ENCODE results near the gene CARHSP1. TPM values are rescaled to one million over a fixed set of nuclear protein-coding genes. Genes with fewer than 3 reads are reported as not detected.
"Not testable (repeated sequence)": the region's sequence is repeated elsewhere in the genome, so short reads cannot be mapped to it uniquely, and the experiment has no call there.

Gene CARHSP1
- total RNA-seq, 1 donor from 2014 or later, result 222 TPM

GRCh38 chr16:8893976-8894690, 25.3 kb upstream of the CARHSP1 start:
- DNase-seq (ENCODE audit: low read depth in 2 of 2), result no peak

- DNase-seq (ENCODE audit: low read depth in 2 of 2), result no peak
Observed at GRCh38 chr16:8893426-8893825, 24.6 kb upstream of the CARHSP1 start.

GRCh38 chr16:8892101-8892575, 23.3 kb upstream of the CARHSP1 start:
- no peak for DNase-seq (ENCODE audit: low read depth in 2 of 2)

GRCh38 chr16:8890549-8890921, 21.7 kb upstream of the CARHSP1 start:
- no peak for DNase-seq (ENCODE audit: low read depth in 2 of 2)

- DNase-seq (ENCODE audit: low read depth in 2 of 2), result no peak
Observed at GRCh38 chr16:8889893-8890548, 21.2 kb upstream of the CARHSP1 start.

- no peak for DNase-seq (ENCODE audit: low read depth in 2 of 2)
Observed at GRCh38 chr16:8888951-8889892, 20.4 kb upstream of the CARHSP1 start.

GRCh38 chr16:8887952-8888560, 19.2 kb upstream of the CARHSP1 start:
- peak in 1 of 2 donors; percentile 48 for DNase-seq (ENCODE audit: low read depth in 2 of 2)

GRCh38 chr16:8887431-8887765, 18.6 kb upstream of the CARHSP1 start:
- no peak for DNase-seq (ENCODE audit: low read depth in 2 of 2)

GRCh38 chr16:8886593-8887430, 18.0 kb upstream of the CARHSP1 start:
- no peak for DNase-seq (ENCODE audit: low read depth in 2 of 2)

GRCh38 chr16:8885674-8886592, 17.1 kb upstream of the CARHSP1 start:
- DNase-seq (ENCODE audit: low read depth in 2 of 2), result peak in 1 of 2 donors; percentile 56

- DNase-seq (ENCODE audit: low read depth in 2 of 2), result no peak
Observed at GRCh38 chr16:8882725-8883377, 14.0 kb upstream of the CARHSP1 start.

- no peak for DNase-seq (ENCODE audit: low read depth in 2 of 2)
Observed at GRCh38 chr16:8882041-8882617, 13.3 kb upstream of the CARHSP1 start, which contains the start of gene LITAFD. LITAFD (plus strand) TSS chr16:8882351; CDS start chr16:8884356, 2,005 bp downstream.

GRCh38 chr16:8880839-8881510, 12.2 kb upstream of the CARHSP1 start:
- DNase-seq (ENCODE audit: low read depth in 2 of 2), result no peak

- DNase-seq (ENCODE audit: low read depth in 2 of 2), result no peak
Observed at GRCh38 chr16:8878523-8878911, 9.7 kb upstream of the CARHSP1 start.

- DNase-seq (ENCODE audit: low read depth in 2 of 2), result no peak
Observed at GRCh38 chr16:8877894-8878522, 9.2 kb upstream of the CARHSP1 start.

GRCh38 chr16:8875317-8875716, 6.5 kb upstream of the CARHSP1 start:
- not testable (repeated sequence) for DNase-seq (ENCODE audit: low read depth in 2 of 2)

- DNase-seq (ENCODE audit: low read depth in 2 of 2), result no peak
Observed at GRCh38 chr16:8874388-8874787, 5.6 kb upstream of the CARHSP1 start.

GRCh38 chr16:8873866-8874195, 5.0 kb upstream of the CARHSP1 start:
- not testable (repeated sequence) for DNase-seq (ENCODE audit: low read depth in 2 of 2)

All from lung microvascular endothelial cell (primary cell).